HepG2 (cell line): ENCODE data around the gene ASXL1. TPM values are rescaled to one million over a fixed set of nuclear protein-coding genes. Genes with fewer than 3 reads are reported as not detected.

Source experiments
- ATM ChIP-seq: fragments of 450-650 bp; IDR thresholded peaks from 2 replicates; pipeline ENCODE4 v1.7.1; 2017; ENCODE audit warnings: mild to moderate bottlenecking, borderline replicate concordance
- KLF12 ChIP-seq: sonication (generic); formaldehyde crosslinking; IDR thresholded peaks from 2 replicates; pipeline ENCODE4 v1.4.0; 2020; ENCODE audit warnings: missing genetic modification reagents, borderline replicate concordance
- SRSF9 ChIP-seq: fragments of 200-400 bp; formaldehyde crosslinking; IDR thresholded peaks from 2 replicates; pipeline ENCODE4 v1.6.1; 2018; ENCODE audit warnings: borderline replicate concordance, mild to moderate bottlenecking, low read depth, low read length; ENCODE audit not compliant: insufficient read depth, poor library complexity, severe bottlenecking
- TEAD3 ChIP-seq: optimal IDR thresholded peaks from 2 replicates; pipeline ENCODE3; 2016; ENCODE audit warnings: borderline replicate concordance
- ZNF468 ChIP-seq: sonication (generic); formaldehyde crosslinking; IDR thresholded peaks from 2 replicates; pipeline ENCODE4 v1.8.0; 2022; ENCODE audit warnings: mild to moderate bottlenecking, moderate library complexity, missing genetic modification reagents
- ZNF598 ChIP-seq: sonication (generic); formaldehyde crosslinking; IDR thresholded peaks from 2 replicates; pipeline ENCODE4 v1.5.1; 2020; ENCODE audit warnings: mild to moderate bottlenecking, missing genetic modification reagents, borderline replicate concordance
- ZNF775 ChIP-seq: sonication (generic); formaldehyde crosslinking; IDR thresholded peaks from 2 replicates; pipeline ENCODE4 v1.4.0; 2020; ENCODE audit warnings: missing genetic modification reagents, mild to moderate bottlenecking, moderate library complexity, borderline replicate concordance
- polyA plus RNA-seq, 8 experiments: library from polyadenylated mRNA; depleted of rRNA in 3 of 8; stranded (reverse) in 7 of 8; unstranded in 1 of 8; fragments of >200 nt; fragmentation: Illumina TruSeq in 4 of 8; extraction: Trizol in 4 of 8; gene quantifications; 2 replicates each; pipeline versions ENCODE4 v1.2.1 to v1.2.3, GENCODE V29; 2011 to 2016; ENCODE audit warnings: low read depth in 4 of 8, missing spikeins in 1 of 8, mixed read lengths in 1 of 8; ENCODE audit not compliant: insufficient read depth in 1 of 8
- total RNA-seq, 5 experiments: library from RNA; depleted of rRNA; stranded (reverse); fragments of >200 nt; fragmentation: Illumina TruSeq; extraction: Trizol; gene quantifications; 2 replicates each; pipeline ENCODE4 v1.2.3, GENCODE V29; 2016; ENCODE audit warnings: low read depth in 1 of 5
- TF ChIP-seq, protein P1 (sequence below): sonication (generic); formaldehyde crosslinking; IDR thresholded peaks from 2 replicates; pipeline ENCODE4 v1.8.1; 2023; ENCODE audit warnings: missing genetic modification reagents, mild to moderate bottlenecking, borderline replicate concordance
- TF ChIP-seq, protein P2 (sequence below): sonication (generic); formaldehyde crosslinking; IDR thresholded peaks from 2 replicates; pipeline ENCODE4 v1.9.0; 2021; ENCODE audit warnings: missing genetic modification reagents, mild to moderate bottlenecking, borderline replicate concordance
- TF ChIP-seq, protein P3 (sequence below), 2 experiments: fragments of 450-650 bp in 1 of 2; sonication (generic) in 1 of 2; formaldehyde crosslinking in 1 of 2; IDR thresholded peaks; 2 replicates each; pipeline versions ENCODE4 v1.6.1 to v1.8.0; 2016 to 2022; ENCODE audit warnings: antibody characterized with exemption in 1 of 2, mild to moderate bottlenecking in 1 of 2, missing genetic modification reagents in 1 of 2
- TF ChIP-seq, protein P4 (sequence below): sonication (generic); formaldehyde crosslinking; IDR thresholded peaks from 2 replicates; pipeline ENCODE4 v1.5.0; 2020; ENCODE audit warnings: mild to moderate bottlenecking, missing genetic modification reagents, borderline replicate concordance

ASXL1 gene
- total and polyA plus RNA-seq, 2 of the 13 experiments (the other 11 are each of a cell fraction or from before 2014, with no cell fraction given): 62.1 to 74.8 TPM

DNA sequence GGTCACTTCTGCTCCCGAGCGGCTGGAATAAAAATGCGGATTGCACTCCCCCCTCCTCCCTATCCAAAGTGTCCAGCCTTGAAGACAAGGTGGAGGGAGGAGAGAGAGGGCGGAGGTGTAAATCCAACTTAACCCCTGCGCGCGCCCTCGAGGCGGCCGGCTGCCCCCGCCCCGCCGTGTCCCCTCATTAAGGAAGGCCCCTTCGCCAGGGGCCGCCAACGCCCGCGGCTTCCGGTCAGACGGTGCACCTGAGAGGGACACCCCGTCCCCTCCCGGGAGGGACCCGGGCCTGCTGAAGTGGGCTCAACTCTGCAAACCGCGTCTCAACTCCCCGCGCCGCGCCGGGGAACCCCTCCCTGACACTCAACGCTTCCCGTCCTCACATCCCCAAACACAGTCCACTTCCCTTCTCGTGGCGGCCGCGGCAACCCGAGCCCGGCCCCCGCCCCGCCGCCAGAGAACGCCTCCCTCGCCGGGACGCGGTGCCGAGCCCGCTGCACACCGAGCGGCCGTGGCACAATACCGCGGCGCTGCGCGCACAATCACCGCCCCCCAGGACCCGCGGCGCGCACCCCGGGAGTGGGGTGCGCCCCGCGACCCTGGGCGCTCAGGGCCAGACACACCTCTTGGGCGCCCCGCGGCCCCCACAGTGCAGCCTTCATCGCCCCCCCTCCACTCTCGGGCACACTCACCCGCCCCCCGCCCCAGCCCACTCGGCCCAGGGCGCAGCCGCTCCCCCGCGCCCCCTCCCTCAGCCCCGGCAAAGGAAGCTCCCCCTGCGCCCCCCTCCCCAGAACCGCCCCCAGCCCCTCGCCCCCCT, 124.5 kb downstream of the ASXL1 start (continued):
- no peak for TF ChIP-seq ZNF468 (CRISPR knock-in tag)
- TF ChIP-seq, protein P1, sequence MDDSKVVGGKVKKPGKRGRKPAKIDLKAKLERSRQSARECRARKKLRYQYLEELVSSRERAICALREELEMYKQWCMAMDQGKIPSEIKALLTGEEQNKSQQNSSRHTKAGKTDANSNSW (CRISPR knock-in tag): no peak
- TF ChIP-seq ZNF598: peak; percentile 24; the same call in 1 of the 2 replicates
- TF ChIP-seq ZNF775: no peak
- TF ChIP-seq KLF12 (CRISPR knock-in tag): peak; percentile 74; the same call in 1 of the 2 replicates
- TF ChIP-seq, protein P2, sequence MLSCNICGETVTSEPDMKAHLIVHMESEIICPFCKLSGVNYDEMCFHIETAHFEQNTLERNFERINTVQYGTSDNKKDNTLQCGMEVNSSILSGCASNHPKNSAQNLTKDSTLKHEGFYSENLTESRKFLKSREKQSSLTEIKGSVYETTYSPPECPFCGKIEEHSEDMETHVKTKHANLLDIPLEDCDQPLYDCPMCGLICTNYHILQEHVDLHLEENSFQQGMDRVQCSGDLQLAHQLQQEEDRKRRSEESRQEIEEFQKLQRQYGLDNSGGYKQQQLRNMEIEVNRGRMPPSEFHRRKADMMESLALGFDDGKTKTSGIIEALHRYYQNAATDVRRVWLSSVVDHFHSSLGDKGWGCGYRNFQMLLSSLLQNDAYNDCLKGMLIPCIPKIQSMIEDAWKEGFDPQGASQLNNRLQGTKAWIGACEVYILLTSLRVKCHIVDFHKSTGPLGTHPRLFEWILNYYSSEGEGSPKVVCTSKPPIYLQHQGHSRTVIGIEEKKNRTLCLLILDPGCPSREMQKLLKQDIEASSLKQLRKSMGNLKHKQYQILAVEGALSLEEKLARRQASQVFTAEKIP (CRISPR knock-in tag): no peak
- no peak for TF ChIP-seq ATM
- TF ChIP-seq, protein P3, sequence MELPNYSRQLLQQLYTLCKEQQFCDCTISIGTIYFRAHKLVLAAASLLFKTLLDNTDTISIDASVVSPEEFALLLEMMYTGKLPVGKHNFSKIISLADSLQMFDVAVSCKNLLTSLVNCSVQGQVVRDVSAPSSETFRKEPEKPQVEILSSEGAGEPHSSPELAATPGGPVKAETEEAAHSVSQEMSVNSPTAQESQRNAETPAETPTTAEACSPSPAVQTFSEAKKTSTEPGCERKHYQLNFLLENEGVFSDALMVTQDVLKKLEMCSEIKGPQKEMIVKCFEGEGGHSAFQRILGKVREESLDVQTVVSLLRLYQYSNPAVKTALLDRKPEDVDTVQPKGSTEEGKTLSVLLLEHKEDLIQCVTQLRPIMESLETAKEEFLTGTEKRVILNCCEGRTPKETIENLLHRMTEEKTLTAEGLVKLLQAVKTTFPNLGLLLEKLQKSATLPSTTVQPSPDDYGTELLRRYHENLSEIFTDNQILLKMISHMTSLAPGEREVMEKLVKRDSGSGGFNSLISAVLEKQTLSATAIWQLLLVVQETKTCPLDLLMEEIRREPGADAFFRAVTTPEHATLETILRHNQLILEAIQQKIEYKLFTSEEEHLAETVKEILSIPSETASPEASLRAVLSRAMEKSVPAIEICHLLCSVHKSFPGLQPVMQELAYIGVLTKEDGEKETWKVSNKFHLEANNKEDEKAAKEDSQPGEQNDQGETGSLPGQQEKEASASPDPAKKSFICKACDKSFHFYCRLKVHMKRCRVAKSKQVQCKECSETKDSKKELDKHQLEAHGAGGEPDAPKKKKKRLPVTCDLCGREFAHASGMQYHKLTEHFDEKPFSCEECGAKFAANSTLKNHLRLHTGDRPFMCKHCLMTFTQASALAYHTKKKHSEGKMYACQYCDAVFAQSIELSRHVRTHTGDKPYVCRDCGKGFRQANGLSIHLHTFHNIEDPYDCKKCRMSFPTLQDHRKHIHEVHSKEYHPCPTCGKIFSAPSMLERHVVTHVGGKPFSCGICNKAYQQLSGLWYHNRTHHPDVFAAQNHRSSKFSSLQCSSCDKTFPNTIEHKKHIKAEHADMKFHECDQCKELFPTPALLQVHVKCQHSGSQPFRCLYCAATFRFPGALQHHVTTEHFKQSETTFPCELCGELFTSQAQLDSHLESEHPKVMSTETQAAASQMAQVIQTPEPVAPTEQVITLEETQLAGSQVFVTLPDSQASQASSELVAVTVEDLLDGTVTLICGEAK (IDR thresholded peaks at IDR 0.05): no peak
- TF ChIP-seq, protein P3 (CRISPR knock-in tag; IDR thresholded peaks at IDR 0.05): peak; percentile 80
- TF ChIP-seq TEAD3 (CRISPR knock-in tag): no peak
- TF ChIP-seq SRSF9: no peak
- TF ChIP-seq, protein P4, sequence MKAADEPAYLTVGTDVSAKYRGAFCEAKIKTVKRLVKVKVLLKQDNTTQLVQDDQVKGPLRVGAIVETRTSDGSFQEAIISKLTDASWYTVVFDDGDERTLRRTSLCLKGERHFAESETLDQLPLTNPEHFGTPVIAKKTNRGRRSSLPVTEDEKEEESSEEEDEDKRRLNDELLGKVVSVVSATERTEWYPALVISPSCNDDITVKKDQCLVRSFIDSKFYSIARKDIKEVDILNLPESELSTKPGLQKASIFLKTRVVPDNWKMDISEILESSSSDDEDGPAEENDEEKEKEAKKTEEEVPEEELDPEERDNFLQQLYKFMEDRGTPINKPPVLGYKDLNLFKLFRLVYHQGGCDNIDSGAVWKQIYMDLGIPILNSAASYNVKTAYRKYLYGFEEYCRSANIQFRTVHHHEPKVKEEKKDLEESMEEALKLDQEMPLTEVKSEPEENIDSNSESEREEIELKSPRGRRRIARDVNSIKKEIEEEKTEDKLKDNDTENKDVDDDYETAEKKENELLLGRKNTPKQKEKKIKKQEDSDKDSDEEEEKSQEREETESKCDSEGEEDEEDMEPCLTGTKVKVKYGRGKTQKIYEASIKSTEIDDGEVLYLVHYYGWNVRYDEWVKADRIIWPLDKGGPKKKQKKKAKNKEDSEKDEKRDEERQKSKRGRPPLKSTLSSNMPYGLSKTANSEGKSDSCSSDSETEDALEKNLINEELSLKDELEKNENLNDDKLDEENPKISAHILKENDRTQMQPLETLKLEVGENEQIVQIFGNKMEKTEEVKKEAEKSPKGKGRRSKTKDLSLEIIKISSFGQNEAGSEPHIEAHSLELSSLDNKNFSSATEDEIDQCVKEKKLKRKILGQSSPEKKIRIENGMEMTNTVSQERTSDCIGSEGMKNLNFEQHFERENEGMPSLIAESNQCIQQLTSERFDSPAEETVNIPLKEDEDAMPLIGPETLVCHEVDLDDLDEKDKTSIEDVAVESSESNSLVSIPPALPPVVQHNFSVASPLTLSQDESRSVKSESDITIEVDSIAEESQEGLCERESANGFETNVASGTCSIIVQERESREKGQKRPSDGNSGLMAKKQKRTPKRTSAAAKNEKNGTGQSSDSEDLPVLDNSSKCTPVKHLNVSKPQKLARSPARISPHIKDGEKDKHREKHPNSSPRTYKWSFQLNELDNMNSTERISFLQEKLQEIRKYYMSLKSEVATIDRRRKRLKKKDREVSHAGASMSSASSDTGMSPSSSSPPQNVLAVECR (CRISPR knock-in tag): peak; percentile 88
